Esophagus muscularis mucosa (tissue), 3 donors: Measurements from ENCODE around the gene GRK5.

Source experiments
- POLR2A ChIP-seq: fragments of 450-650 bp; IDR thresholded peaks from one replicate; pipeline ENCODE4 v1.6.1; 2017; ENCODE audit warnings: antibody characterized with exemption, moderate library complexity, mild to moderate bottlenecking, low read depth
- TF ChIP-seq, protein P1 (sequence below), 3 experiments: fragments of 200-600 bp in 2 of 3; fragments of 450-650 bp in 1 of 3; sonication (generic) in 2 of 3; IDR thresholded peaks; one replicate each; pipeline ENCODE4 v1.5.1; 2017 to 2019; ENCODE audit warnings: antibody characterized with exemption in 3 of 3, mild to moderate bottlenecking in 2 of 3, moderate library complexity in 1 of 3

DNA sequence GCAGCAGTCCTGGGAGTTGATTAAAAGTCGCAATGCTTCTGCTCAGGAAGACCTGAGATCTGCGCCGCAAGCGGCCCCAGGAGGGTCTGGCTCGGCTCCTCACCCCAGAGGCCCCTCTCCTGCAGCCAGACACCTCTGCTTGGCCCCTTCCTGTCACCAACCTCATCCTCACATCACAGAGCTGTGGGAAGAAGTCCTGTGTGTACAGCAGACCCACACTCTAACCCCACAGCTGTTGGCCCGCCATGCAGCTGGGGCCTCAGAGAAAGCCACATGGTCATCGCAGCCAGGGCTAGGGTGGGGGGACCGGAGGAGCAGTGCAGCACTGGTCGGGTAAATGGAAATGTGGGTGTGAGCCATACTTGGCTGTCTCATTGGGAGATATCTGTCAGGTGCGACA is 237.5 kb downstream of the GRK5 start:
- TF ChIP-seq, protein P1, sequence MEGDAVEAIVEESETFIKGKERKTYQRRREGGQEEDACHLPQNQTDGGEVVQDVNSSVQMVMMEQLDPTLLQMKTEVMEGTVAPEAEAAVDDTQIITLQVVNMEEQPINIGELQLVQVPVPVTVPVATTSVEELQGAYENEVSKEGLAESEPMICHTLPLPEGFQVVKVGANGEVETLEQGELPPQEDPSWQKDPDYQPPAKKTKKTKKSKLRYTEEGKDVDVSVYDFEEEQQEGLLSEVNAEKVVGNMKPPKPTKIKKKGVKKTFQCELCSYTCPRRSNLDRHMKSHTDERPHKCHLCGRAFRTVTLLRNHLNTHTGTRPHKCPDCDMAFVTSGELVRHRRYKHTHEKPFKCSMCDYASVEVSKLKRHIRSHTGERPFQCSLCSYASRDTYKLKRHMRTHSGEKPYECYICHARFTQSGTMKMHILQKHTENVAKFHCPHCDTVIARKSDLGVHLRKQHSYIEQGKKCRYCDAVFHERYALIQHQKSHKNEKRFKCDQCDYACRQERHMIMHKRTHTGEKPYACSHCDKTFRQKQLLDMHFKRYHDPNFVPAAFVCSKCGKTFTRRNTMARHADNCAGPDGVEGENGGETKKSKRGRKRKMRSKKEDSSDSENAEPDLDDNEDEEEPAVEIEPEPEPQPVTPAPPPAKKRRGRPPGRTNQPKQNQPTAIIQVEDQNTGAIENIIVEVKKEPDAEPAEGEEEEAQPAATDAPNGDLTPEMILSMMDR (IDR thresholded peaks at IDR 0.05) = no peak
- no peak for TF ChIP-seq POLR2A
